SK-N-SH treated with all-trans-retinoic acid at 6 μM for 48 hours (cell line): ENCODE measurements around the gene POU2F1.

ENCODE experiments used
- BACH2 ChIP-seq: fragments of 250-450 bp; sonication (Bioruptor Pico); IDR thresholded peaks from 2 replicates; pipeline ENCODE4 v1.9.0; 2021; ENCODE audit warnings: mild to moderate bottlenecking, borderline replicate concordance
- ISL1 ChIP-seq: fragments of 250-450 bp; sonication (Bioruptor Pico); IDR thresholded peaks from 2 replicates; pipeline ENCODE4 v2.1.2; 2022; ENCODE audit warnings: mild to moderate bottlenecking, moderate library complexity
- POU6F1 ChIP-seq: fragments of 250-450 bp; sonication (Bioruptor Pico); IDR thresholded peaks from 2 replicates; pipeline ENCODE4 v1.8.0; 2021; ENCODE audit warnings: low read depth, mild to moderate bottlenecking, moderate library complexity, borderline replicate concordance
- RARB ChIP-seq: fragments of 250-450 bp; sonication (Bioruptor Pico); IDR thresholded peaks from 2 replicates; pipeline ENCODE4 v1.8.0; 2021; ENCODE audit warnings: mild to moderate bottlenecking, moderate library complexity
- TCF4 ChIP-seq: fragments of 250-450 bp; sonication (Bioruptor Pico); IDR thresholded peaks from 2 replicates; pipeline ENCODE4 v1.8.0; 2021; ENCODE audit warnings: mild to moderate bottlenecking, moderate library complexity, borderline replicate concordance
- TSHZ2 ChIP-seq: fragments of 250-450 bp; sonication (Bioruptor Pico); IDR thresholded peaks from 2 replicates; pipeline ENCODE4 v1.5.0; 2020; ENCODE audit warnings: mild to moderate bottlenecking, moderate library complexity
- ZC3H10 ChIP-seq: fragments of 250-450 bp; sonication (Bioruptor Pico); IDR thresholded peaks from 2 replicates; pipeline ENCODE4 v1.5.1; 2021; ENCODE audit warnings: mild to moderate bottlenecking, moderate library complexity
- ZFP3 ChIP-seq: fragments of 250-450 bp; sonication (Bioruptor Pico); IDR thresholded peaks from 2 replicates; pipeline ENCODE4 v1.5.0; 2020; ENCODE audit warnings: mild to moderate bottlenecking, moderate library complexity

DNA sequence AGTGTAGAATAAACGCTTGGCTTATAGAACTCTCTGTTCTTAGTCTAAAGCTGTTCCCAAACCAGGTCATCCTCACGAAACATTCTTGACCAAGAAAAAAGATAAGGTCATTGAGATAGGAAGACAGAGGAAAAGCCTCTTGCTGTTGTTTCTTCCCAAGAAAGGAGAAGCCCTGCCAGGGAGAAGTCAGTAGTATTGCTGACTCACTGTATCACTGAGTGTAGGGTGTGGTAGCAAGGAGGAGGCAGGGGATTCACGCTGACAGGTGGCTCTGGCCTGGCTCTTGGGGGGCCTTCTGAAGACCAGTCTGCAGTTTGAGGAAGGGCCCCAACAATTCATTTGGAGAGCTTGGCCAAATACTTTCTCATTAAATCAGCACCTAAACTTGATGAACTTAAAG is 199.8 kb downstream of the POU2F1 start:
- TF ChIP-seq TCF4, result no peak
- no peak for TF ChIP-seq ISL1 (CRISPR knock-in tag)
- no peak for TF ChIP-seq POU6F1
- TF ChIP-seq RARB (CRISPR knock-in tag), result no peak
- TF ChIP-seq ZFP3, result no peak
- TF ChIP-seq ZC3H10, result no peak
- TF ChIP-seq TSHZ2 (CRISPR knock-in tag), result no peak
- TF ChIP-seq BACH2, result no peak
